GM23338 (cell line): ENCODE results near the gene ZNF860. TPM values are rescaled to one million over a fixed set of nuclear protein-coding genes. Genes with fewer than 3 reads are reported as not detected.

Experiments
- ATAC-seq: fragments of 200-7000 bp; cut with Tn5 transposase; 3 replicates; pipeline ENCODE4 v1.9.1; 2020
- DNase-seq: peaks from one replicate; pipeline ENCODE4 v3.0.0-alpha.2; 2015; ENCODE audit warnings: low spot score
- H2AFZ ChIP-seq: fragments of 200-600 bp; sonication (generic); 2 replicates; pipeline ENCODE4 v1.8.0; 2016; ENCODE audit warnings: antibody characterized with exemption, mild to moderate bottlenecking, moderate library complexity
- H3F3A ChIP-seq: fragments of 200-600 bp; sonication (generic); replicated peaks from 2 replicates; pipeline ENCODE4 v1.8.0; 2017; ENCODE audit warnings: antibody characterized with exemption, mixed run types, low read depth
- H3K27ac ChIP-seq: fragments of 200-600 bp; sonication (generic); 2 replicates; pipeline ENCODE4 v1.6.1; 2016; ENCODE audit warnings: low read depth
- H3K27me3 ChIP-seq: fragments of 200-600 bp; sonication (generic); 2 replicates; pipeline ENCODE4 v1.8.0; 2016; ENCODE audit warnings: mild to moderate bottlenecking, mixed run types, moderate library complexity; ENCODE audit not compliant: insufficient read depth
- H3K36me3 ChIP-seq: fragments of 200-600 bp; sonication (generic); 2 replicates; pipeline ENCODE4 v1.8.0; 2016; ENCODE audit warnings: mild to moderate bottlenecking; ENCODE audit not compliant: insufficient read depth
- H3K4me1 ChIP-seq: fragments of 200-600 bp; sonication (generic); 2 replicates; pipeline ENCODE4 v1.8.0; 2016; ENCODE audit warnings: mild to moderate bottlenecking, moderate library complexity; ENCODE audit not compliant: insufficient read depth
- H3K4me2 ChIP-seq: fragments of 200-600 bp; sonication (generic); 2 replicates; pipeline ENCODE4 v1.7.1; 2017; ENCODE audit warnings: mixed run types
- H3K4me3 ChIP-seq: fragments of 200-600 bp; sonication (generic); 2 replicates; pipeline ENCODE4 v1.6.1; 2016; ENCODE audit warnings: mixed run types
- H3K79me2 ChIP-seq: fragments of 200-600 bp; sonication (generic); replicated peaks from 2 replicates; pipeline ENCODE4 v1.8.0; 2017; ENCODE audit warnings: mild to moderate bottlenecking; ENCODE audit not compliant: insufficient read depth
- H3K9me2 ChIP-seq: fragments of 200-600 bp; sonication (generic); 2 replicates; pipeline ENCODE4 v1.8.0; 2017; ENCODE audit not compliant: insufficient read depth
- H4K20me1 ChIP-seq: fragments of 200-600 bp; sonication (generic); replicated peaks from 2 replicates; pipeline ENCODE4 v1.8.0; 2017; ENCODE audit warnings: mild to moderate bottlenecking; ENCODE audit not compliant: insufficient read depth
- H3K27ac Mint-ChIP-seq: 2 replicates; pipeline ENCODE4 v1.8.0; 2020; ENCODE audit warnings: inconsistent platforms, mild to moderate bottlenecking, moderate library complexity, mixed read lengths
- H3K27me3 Mint-ChIP-seq: 3 replicates; pipeline ENCODE4 v1.8.0; 2022; ENCODE audit warnings: low read depth, mild to moderate bottlenecking, moderate library complexity, mixed read lengths, inconsistent platforms; ENCODE audit not compliant: insufficient read depth, poor library complexity
- H3K36me3 Mint-ChIP-seq: 3 replicates; pipeline ENCODE4 v1.8.0; 2021; ENCODE audit warnings: low read depth, mild to moderate bottlenecking, inconsistent platforms, moderate library complexity, mixed read lengths
- H3K4me1 Mint-ChIP-seq: 3 replicates; pipeline ENCODE4 v1.8.0; 2020; ENCODE audit warnings: mild to moderate bottlenecking, inconsistent platforms, mixed read lengths
- H3K4me3 Mint-ChIP-seq: 3 replicates; pipeline ENCODE4 v1.8.0; 2021; ENCODE audit warnings: moderate library complexity, mild to moderate bottlenecking, inconsistent platforms, mixed read lengths
- H3K9me3 Mint-ChIP-seq: 3 replicates; pipeline ENCODE4 v1.8.0; 2020; ENCODE audit warnings: moderate library complexity, mild to moderate bottlenecking, inconsistent platforms, mixed read lengths
- CREB1 ChIP-seq: fragments of 250-450 bp; sonication (Bioruptor Pico); IDR thresholded peaks from 2 replicates; pipeline ENCODE4 v1.5.0; 2020; ENCODE audit warnings: low read depth, mild to moderate bottlenecking, moderate library complexity
- EZH2 ChIP-seq: fragments of 200-600 bp; sonication (generic); IDR thresholded peaks from one replicate; pipeline ENCODE4 v1.8.0; 2017; ENCODE audit warnings: antibody characterized with exemption, mild to moderate bottlenecking, low read depth; ENCODE audit not compliant: unreplicated experiment
- JUNB ChIP-seq: IDR thresholded peaks from one replicate; pipeline ENCODE4 v1.6.1; 2016; ENCODE audit warnings: antibody characterized with exemption; ENCODE audit not compliant: unreplicated experiment
- NANOG ChIP-seq: IDR thresholded peaks from 2 replicates; pipeline ENCODE4 v1.6.1; 2016; ENCODE audit warnings: antibody characterized with exemption, borderline replicate concordance
- POLR2AphosphoS5 ChIP-seq: IDR thresholded peaks from 2 replicates; pipeline ENCODE4 v1.6.1; 2016; ENCODE audit warnings: antibody characterized with exemption, low read depth
- ZNF114 ChIP-seq: fragments of 250-450 bp; sonication (Bioruptor Pico); IDR thresholded peaks from 2 replicates; pipeline ENCODE4 v1.5.0; 2020; ENCODE audit warnings: mild to moderate bottlenecking, moderate library complexity
- ZNF331 ChIP-seq: fragments of 250-450 bp; sonication (Bioruptor Pico); IDR thresholded peaks from 2 replicates; pipeline ENCODE4 v1.5.0; 2020; ENCODE audit warnings: low read depth, mild to moderate bottlenecking, moderate library complexity
- polyA plus RNA-seq: library from polyadenylated mRNA; unstranded; fragments of >200 nt; fragmentation: Nextera tagmentation; extraction: Ambion mirVana; gene quantifications from 2 replicates; pipeline ENCODE4 v1.2.1, GENCODE V29; 2016
- total RNA-seq: library from RNA; depleted of rRNA; stranded (reverse); fragments of >200 nt; shearing (Covaris generic); gene quantifications from 2 replicates; pipeline ENCODE4 v1.2.3, GENCODE V29; 2014
- TF ChIP-seq, protein P1 (sequence below): IDR thresholded peaks from 2 replicates; pipeline ENCODE4 v1.6.1; 2016; ENCODE audit warnings: antibody characterized with exemption
- TF ChIP-seq, protein P2 (sequence below): fragments of 250-450 bp; sonication (Bioruptor Pico); IDR thresholded peaks from 2 replicates; pipeline ENCODE4 v1.5.0; 2020; ENCODE audit warnings: mild to moderate bottlenecking, moderate library complexity
- TF ChIP-seq, protein P3 (sequence below), 2 experiments: fragments of 200-600 bp in 1 of 2; sonication (generic) in 1 of 2; conservative IDR thresholded peaks; 2 replicates each; pipeline versions ENCODE4 v1.5.1 to v1.6.1; 2016 to 2017; ENCODE audit warnings: antibody characterized with exemption in 2 of 2, low read depth in 2 of 2, mild to moderate bottlenecking in 2 of 2, moderate library complexity in 1 of 2

The ZNF860 gene
- total and polyA plus RNA-seq, 2 experiments from 2014 or later, result 5.2 to 12.4 TPM

DNA sequence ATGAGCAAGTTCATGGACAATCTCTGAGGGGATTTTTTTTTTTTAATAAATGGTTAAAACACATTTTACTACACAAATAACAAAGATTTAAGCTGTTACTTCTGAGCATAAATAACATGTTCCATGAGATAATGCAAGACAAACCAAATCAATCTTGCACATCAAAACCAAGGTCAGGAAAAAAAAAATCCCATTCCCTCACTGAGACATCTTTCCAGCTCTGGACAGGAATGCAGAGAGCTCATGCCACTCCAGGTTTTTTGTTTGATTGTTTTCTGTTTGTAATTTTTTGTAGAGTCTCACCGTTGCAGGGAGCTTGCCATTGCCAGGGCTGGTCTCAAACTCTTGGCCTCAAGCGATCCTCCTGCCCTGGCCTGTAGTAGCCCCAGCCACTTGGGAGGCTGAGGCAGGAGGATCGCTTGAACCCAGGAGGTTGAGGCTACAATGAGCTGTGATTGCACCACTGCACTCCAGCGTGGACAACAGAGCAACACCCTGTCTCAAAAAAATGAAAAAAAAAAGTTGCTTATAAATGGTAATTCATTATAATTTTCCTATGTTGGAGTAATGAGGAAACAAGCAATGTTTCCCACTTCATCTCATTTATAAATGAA is 14.5 kb upstream of the ZNF860 start:
- peaks cover 60% of the 10 kb centered on the region for H3K4me1 Mint-ChIP-seq
- H3K9me3 Mint-ChIP-seq, result no peaks in the 10 kb centered on the region
- Histone ChIP-seq H3K9me2 (no peaks in the 10 kb centered on the region), H3K27ac (peak overlapping the region; percentile 68; the same call in 1 of the 2 replicates), H3F3A (0 out of 2 replicates have a peak, but pooled peaks cover 6% of the 10 kb centered on the region), H3K4me1 (peaks cover 70% of the 10 kb centered on the region), H2AFZ (no peak overlapping the region), H3K79me2 (peaks cover 94% of the 10 kb centered on the region), H3K4me2 (0 out of 2 replicates have a peak overlapping the region, but pooled peaks have one; percentile 12), H3K36me3 (no peaks in the 10 kb centered on the region), H3K27me3 (no peaks in the 10 kb centered on the region), H3K4me3 (no peak overlapping the region), H4K20me1 (no peaks in the 10 kb centered on the region)
- DNase-seq, result no peak
- TF ChIP-seq EZH2 (no peak), ZNF331 (CRISPR knock-in tag) (no peak), JUNB (no peak), NANOG (no peak), CREB1 (CRISPR knock-in tag) (no peak), POLR2AphosphoS5 (no peak), ZNF114 (CRISPR knock-in tag) (no peak)
- TF ChIP-seq, protein P1, sequence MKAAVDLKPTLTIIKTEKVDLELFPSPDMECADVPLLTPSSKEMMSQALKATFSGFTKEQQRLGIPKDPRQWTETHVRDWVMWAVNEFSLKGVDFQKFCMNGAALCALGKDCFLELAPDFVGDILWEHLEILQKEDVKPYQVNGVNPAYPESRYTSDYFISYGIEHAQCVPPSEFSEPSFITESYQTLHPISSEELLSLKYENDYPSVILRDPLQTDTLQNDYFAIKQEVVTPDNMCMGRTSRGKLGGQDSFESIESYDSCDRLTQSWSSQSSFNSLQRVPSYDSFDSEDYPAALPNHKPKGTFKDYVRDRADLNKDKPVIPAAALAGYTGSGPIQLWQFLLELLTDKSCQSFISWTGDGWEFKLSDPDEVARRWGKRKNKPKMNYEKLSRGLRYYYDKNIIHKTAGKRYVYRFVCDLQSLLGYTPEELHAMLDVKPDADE, result no peak
- TF ChIP-seq, protein P2, sequence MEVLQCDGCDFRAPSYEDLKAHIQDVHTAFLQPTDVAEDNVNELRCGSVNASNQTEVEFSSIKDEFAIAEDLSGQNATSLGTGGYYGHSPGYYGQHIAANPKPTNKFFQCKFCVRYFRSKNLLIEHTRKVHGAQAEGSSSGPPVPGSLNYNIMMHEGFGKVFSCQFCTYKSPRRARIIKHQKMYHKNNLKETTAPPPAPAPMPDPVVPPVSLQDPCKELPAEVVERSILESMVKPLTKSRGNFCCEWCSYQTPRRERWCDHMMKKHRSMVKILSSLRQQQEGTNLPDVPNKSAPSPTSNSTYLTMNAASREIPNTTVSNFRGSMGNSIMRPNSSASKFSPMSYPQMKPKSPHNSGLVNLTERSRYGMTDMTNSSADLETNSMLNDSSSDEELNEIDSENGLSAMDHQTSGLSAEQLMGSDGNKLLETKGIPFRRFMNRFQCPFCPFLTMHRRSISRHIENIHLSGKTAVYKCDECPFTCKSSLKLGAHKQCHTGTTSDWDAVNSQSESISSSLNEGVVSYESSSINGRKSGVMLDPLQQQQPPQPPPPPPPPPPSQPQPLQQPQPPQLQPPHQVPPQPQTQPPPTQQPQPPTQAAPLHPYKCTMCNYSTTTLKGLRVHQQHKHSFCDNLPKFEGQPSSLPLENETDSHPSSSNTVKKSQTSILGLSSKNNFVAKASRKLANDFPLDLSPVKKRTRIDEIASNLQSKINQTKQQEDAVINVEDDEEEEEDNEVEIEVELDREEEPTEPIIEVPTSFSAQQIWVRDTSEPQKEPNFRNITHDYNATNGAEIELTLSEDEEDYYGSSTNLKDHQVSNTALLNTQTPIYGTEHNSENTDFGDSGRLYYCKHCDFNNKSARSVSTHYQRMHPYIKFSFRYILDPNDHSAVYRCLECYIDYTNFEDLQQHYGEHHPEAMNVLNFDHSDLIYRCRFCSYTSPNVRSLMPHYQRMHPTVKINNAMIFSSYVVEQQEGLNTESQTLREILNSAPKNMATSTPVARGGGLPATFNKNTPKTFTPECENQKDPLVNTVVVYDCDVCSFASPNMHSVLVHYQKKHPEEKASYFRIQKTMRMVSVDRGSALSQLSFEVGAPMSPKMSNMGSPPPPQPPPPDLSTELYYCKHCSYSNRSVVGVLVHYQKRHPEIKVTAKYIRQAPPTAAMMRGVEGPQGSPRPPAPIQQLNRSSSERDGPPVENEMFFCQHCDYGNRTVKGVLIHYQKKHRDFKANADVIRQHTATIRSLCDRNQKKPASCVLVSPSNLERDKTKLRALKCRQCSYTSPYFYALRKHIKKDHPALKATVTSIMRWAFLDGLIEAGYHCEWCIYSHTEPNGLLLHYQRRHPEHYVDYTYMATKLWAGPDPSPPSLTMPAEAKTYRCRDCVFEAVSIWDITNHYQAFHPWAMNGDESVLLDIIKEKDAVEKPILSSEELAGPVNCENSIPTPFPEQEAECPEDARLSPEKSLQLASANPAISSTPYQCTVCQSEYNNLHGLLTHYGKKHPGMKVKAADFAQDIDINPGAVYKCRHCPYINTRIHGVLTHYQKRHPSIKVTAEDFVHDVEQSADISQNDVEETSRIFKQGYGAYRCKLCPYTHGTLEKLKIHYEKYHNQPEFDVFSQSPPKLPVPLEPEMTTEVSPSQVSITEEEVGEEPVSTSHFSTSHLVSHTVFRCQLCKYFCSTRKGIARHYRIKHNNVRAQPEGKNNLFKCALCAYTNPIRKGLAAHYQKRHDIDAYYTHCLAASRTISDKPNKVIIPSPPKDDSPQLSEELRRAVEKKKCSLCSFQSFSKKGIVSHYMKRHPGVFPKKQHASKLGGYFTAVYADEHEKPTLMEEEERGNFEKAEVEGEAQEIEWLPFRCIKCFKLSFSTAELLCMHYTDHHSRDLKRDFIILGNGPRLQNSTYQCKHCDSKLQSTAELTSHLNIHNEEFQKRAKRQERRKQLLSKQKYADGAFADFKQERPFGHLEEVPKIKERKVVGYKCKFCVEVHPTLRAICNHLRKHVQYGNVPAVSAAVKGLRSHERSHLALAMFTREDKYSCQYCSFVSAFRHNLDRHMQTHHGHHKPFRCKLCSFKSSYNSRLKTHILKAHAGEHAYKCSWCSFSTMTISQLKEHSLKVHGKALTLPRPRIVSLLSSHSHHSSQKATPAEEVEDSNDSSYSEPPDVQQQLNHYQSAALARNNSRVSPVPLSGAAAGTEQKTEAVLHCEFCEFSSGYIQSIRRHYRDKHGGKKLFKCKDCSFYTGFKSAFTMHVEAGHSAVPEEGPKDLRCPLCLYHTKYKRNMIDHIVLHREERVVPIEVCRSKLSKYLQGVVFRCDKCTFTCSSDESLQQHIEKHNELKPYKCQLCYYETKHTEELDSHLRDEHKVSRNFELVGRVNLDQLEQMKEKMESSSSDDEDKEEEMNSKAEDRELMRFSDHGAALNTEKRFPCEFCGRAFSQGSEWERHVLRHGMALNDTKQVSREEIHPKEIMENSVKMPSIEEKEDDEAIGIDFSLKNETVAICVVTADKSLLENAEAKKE (CRISPR knock-in tag), result no peak
- TF ChIP-seq, protein P3, sequence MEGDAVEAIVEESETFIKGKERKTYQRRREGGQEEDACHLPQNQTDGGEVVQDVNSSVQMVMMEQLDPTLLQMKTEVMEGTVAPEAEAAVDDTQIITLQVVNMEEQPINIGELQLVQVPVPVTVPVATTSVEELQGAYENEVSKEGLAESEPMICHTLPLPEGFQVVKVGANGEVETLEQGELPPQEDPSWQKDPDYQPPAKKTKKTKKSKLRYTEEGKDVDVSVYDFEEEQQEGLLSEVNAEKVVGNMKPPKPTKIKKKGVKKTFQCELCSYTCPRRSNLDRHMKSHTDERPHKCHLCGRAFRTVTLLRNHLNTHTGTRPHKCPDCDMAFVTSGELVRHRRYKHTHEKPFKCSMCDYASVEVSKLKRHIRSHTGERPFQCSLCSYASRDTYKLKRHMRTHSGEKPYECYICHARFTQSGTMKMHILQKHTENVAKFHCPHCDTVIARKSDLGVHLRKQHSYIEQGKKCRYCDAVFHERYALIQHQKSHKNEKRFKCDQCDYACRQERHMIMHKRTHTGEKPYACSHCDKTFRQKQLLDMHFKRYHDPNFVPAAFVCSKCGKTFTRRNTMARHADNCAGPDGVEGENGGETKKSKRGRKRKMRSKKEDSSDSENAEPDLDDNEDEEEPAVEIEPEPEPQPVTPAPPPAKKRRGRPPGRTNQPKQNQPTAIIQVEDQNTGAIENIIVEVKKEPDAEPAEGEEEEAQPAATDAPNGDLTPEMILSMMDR (conservative IDR thresholded peaks at IDR 0.05; ENCODE audit: low read depth in 2 of 2), result no peak
- H3K27me3 Mint-ChIP-seq, result peaks cover 7% of the 10 kb centered on the region
- ATAC-seq, result no peak
- H3K27ac Mint-ChIP-seq, result peak overlapping the region; percentile 6; the same call in 1 of the 2 replicates
- no peak overlapping the region for H3K4me3 Mint-ChIP-seq
- peaks cover 8% of the 10 kb centered on the region; the same call in 2 of the 3 replicates for H3K36me3 Mint-ChIP-seq
